ENCODE results near the gene PLA2G2A. TPM values are rescaled to one million over a fixed set of nuclear protein-coding genes. Genes with fewer than 3 reads are reported as not detected.

The PLA2G2A gene
- total and polyA plus RNA-seq, 11 donors = 2.8 to 539 (median 26.5) TPM

- Histone ChIP-seq H3K4me1 (no peaks in the 10 kb centered on the region), H3K36me3 (no peaks in the 10 kb centered on the region), H3K27me3 (peaks cover 0 to 14% (median 0%) of the 10 kb centered on the region in 9 donors), H3K27ac (no peak overlapping the region), H3K9me3 (peaks cover 0 to 5% (median 0%) of the 10 kb centered on the region in 12 donors), H3K4me3 (no peak overlapping the region)
- DNase-seq = no peak
- TF ChIP-seq, protein P1, sequence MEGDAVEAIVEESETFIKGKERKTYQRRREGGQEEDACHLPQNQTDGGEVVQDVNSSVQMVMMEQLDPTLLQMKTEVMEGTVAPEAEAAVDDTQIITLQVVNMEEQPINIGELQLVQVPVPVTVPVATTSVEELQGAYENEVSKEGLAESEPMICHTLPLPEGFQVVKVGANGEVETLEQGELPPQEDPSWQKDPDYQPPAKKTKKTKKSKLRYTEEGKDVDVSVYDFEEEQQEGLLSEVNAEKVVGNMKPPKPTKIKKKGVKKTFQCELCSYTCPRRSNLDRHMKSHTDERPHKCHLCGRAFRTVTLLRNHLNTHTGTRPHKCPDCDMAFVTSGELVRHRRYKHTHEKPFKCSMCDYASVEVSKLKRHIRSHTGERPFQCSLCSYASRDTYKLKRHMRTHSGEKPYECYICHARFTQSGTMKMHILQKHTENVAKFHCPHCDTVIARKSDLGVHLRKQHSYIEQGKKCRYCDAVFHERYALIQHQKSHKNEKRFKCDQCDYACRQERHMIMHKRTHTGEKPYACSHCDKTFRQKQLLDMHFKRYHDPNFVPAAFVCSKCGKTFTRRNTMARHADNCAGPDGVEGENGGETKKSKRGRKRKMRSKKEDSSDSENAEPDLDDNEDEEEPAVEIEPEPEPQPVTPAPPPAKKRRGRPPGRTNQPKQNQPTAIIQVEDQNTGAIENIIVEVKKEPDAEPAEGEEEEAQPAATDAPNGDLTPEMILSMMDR (IDR thresholded peaks at IDR 0.05) = no peak
- no peak for TF ChIP-seq POLR2A (IDR thresholded peaks at IDR 0.05)
- intact Hi-C loops (cut with DNase I) = no loop called here
- 57 to 73% (median 64%) methylated on average over 4 of the region's 4 CpGs for WGBS, 4 donors
- no peak for ATAC-seq
Measured at GRCh38 chr1:19957779-19958178, 21.6 kb downstream of the PLA2G2A start.

DNA sequence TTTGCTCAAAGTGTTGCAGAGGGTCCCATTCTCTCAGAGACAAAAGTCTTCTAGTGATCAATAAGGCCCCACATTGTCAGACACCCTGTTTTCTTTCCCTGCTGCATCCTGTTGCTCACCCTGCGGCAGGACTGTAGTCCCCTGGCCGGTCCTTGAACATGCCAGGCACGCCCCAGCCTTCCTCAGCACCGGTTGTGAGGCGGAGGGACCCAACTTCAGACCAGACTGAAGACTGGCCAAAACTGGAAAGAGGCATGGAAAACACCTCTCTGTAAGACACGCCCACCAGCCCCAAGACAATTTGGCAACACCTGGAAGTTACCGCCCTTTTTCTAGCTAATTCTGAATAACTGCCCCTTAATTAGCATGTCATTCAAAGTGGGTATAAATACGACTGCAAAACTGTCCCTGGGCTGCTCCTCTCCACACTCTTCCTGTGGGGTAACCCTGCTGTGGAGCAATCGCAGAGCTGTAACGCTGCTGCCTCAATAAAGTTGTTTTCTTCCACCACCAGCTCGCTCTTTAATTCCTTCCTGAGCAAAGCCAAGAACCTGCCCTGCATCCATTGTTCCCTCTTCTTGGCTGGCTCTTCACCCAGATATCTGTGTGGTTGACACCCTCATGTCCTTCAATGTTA, 23.8 kb downstream of the PLA2G2A start:
- intact Hi-C loops (cut with DNase I) = no loop called here
- ATAC-seq (no peak), DNase-seq (no peak)
- Histone ChIP-seq H3K4me3 (no peak overlapping the region), H3K27me3 (peaks cover 0 to 16% (median 0%) of the 10 kb centered on the region in 9 donors), H3K36me3 (no peaks in the 10 kb centered on the region), H3K9me3 (peaks cover 0 to 5% (median 0%) of the 10 kb centered on the region in 12 donors), H3K27ac (no peak overlapping the region), H3K4me1 (no peaks in the 10 kb centered on the region)
- TF ChIP-seq POLR2A (IDR thresholded peaks at IDR 0.05) = no peak
- TF ChIP-seq, protein P1 (IDR thresholded peaks at IDR 0.05) = no peak
- WGBS, 4 donors = 74 to 82% (median 76%) methylated on average over 11 of the region's 11 CpGs

GRCh38 chr1:19954059-19954458, 25.4 kb downstream of the PLA2G2A start:
- Histone ChIP-seq H3K9me3 (peaks cover 0 to 5% (median 0%) of the 10 kb centered on the region in 12 donors), H3K36me3 (no peaks in the 10 kb centered on the region), H3K4me3 (no peak overlapping the region), H3K27me3 (peaks cover 0 to 13% (median 0%) of the 10 kb centered on the region in 9 donors), H3K4me1 (no peaks in the 10 kb centered on the region), H3K27ac (no peak overlapping the region)
- TF ChIP-seq, protein P1 (IDR thresholded peaks at IDR 0.05) = no peak
- TF ChIP-seq POLR2A (IDR thresholded peaks at IDR 0.05) = no peak
- no peak for DNase-seq
- intact Hi-C loops (cut with DNase I) = no loop called here
- no peak for ATAC-seq
- WGBS, 4 donors = 65 to 86% (median 80%) methylated on average over 2 of the region's 2 CpGs

- no peak for TF ChIP-seq POLR2A (IDR thresholded peaks at IDR 0.05)
- TF ChIP-seq, protein P1 (IDR thresholded peaks at IDR 0.05) = no peak
- no peaks in the 10 kb centered on the region for H3K4me1 ChIP-seq
- DNase-seq = no peak
- no peaks in the 10 kb centered on the region for H3K36me3 ChIP-seq
- H3K4me3 ChIP-seq = no peak overlapping the region
- intact Hi-C loops (cut with DNase I) = no loop called here
- WGBS, 4 donors = 54 to 75% (median 56%) methylated on average over 2 of the region's 2 CpGs
- H3K9me3 ChIP-seq = peaks cover 0 to 5% (median 0%) of the 10 kb centered on the region in 12 donors
- no peak overlapping the region for H3K27ac ChIP-seq
- peaks cover 0 to 18% (median 0%) of the 10 kb centered on the region in 9 donors for H3K27me3 ChIP-seq
- ATAC-seq = no peak
Measured at GRCh38 chr1:19949016-19949415, 30.4 kb downstream of the PLA2G2A start.
